Measurements from ENCODE around the gene BAAT.

BAAT gene

GRCh38 chr9:101354765-101355708 is 29.8 kb downstream of the BAAT start:
- Histone ChIP-seq H3K36me3 (no peaks in the 10 kb centered on the region), H3K4me3 (ENCODE audit: low read depth, low read length) (no peak overlapping the region), H3K27me3 (no peaks in the 10 kb centered on the region; the same call in 1 of the 2 replicates), H3K9me3 (no peaks in the 10 kb centered on the region), H3K4me1 (no peaks in the 10 kb centered on the region)
- no peak for DNase-seq
- no peak for TF ChIP-seq CTCF (IDR thresholded peaks at IDR 0.05; ENCODE audit: low read depth, low read length)

DNA sequence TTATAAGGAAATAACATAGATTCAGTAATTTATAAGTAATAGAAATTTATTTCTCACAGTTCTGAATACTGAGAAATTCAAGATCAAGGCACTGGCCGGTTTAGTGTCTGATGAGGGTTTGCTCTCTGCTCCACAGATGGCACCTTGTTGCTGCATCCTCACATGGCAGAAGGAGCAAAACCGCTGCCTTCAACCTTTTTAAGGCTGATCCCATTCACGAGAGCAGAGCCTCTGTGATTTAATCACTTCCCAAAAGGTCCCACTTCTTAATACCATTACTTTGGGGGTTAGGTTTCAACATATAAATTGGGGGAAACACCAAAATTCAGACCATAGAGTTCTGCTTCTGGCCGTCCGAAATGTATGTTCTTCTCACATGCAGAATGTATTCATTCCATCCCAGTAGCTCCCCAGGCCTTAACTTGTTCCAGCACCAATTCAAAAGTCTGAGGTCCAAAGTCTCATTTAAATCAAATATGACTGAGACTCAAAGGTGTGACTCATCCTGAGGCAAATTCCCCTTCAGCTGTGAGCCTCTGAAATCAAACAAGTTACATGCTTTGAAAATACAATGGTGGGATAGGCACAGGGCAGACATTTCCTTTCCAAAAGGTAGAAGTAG is 30.6 kb downstream of the BAAT start:
- Histone ChIP-seq H3K27me3 (no peaks in the 10 kb centered on the region; the same call in 1 of the 2 replicates), H3K4me1 (no peaks in the 10 kb centered on the region), H3K4me3 (ENCODE audit: low read depth, low read length) (no peak overlapping the region), H3K36me3 (no peaks in the 10 kb centered on the region), H3K9me3 (no peaks in the 10 kb centered on the region)
- TF ChIP-seq CTCF (IDR thresholded peaks at IDR 0.05; ENCODE audit: low read depth, low read length), result no peak
- no peak for DNase-seq

GRCh38 chr9:101353683-101354082 is 31.1 kb downstream of the BAAT start:
- Histone ChIP-seq H3K9me3 (no peaks in the 10 kb centered on the region), H3K4me1 (no peaks in the 10 kb centered on the region), H3K27me3 (no peaks in the 10 kb centered on the region; the same call in 1 of the 2 replicates), H3K36me3 (no peaks in the 10 kb centered on the region), H3K4me3 (ENCODE audit: low read depth, low read length) (no peak overlapping the region)
- no peak for TF ChIP-seq CTCF (IDR thresholded peaks at IDR 0.05; ENCODE audit: low read depth, low read length)
- no peak for DNase-seq

DNA sequence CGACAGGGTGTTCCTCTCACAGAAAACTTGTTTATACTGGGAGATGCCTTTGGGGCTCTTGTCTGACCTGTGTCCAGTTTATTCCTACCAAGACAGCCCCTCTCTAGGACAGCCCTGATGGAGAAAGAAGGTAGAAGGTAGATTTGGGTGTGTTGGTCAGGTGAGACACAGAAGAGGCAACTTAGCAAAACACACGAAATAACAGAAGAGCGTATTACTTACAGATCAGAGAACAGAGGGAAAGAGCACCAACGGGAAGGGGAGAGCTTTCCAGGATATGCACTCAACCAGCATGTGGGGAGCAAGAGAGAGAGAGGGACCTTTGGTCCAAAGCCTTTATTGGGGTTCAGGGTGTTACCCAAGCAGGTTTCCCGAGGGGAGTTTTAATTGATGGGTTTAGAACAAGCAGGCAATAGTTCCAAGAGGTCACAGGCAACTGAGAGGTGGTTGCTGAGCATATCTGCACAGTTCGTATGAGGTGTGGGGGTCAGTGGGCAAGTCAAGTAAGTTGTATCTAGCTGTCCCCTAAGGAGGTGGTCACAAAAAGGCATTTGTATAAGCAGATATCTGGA is 31.8 kb downstream of the BAAT start:
- no peak for TF ChIP-seq CTCF (IDR thresholded peaks at IDR 0.05; ENCODE audit: low read depth, low read length)
- H3K9me3 ChIP-seq, result no peaks in the 10 kb centered on the region

DNA sequence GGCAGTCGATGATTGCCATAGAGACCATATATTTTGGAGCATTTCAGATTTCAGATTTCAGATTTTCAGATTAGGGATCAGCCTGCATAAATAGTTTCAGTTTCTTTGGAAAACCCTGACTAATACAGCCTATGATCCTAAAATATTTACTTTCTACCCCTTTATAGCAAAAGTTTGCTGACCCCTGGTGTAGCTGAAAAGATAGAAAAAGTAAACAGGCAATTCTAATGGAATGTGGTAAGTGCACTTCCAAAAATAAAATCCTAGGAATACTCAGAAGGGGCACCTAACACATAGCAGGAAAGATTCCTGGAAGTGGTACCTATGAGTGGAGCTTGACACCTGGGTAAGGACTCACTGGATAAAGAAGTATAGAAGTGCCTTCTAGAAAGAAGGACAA is 34.5 kb downstream of the BAAT start:
- H3K4me1 ChIP-seq, result no peaks in the 10 kb centered on the region
- no peak for DNase-seq
- no peaks in the 10 kb centered on the region for H3K36me3 ChIP-seq
- no peak for TF ChIP-seq CTCF (IDR thresholded peaks at IDR 0.05; ENCODE audit: low read depth, low read length)
- no peaks in the 10 kb centered on the region for H3K9me3 ChIP-seq
- no peaks in the 10 kb centered on the region; the same call in 1 of the 2 replicates for H3K27me3 ChIP-seq
- no peak overlapping the region for H3K4me3 ChIP-seq (ENCODE audit: low read depth, low read length)

More for the DNA sequence above, 31.8 kb downstream of the BAAT start:
- H3K36me3 ChIP-seq, result no peaks in the 10 kb centered on the region
- no peaks in the 10 kb centered on the region; the same call in 1 of the 2 replicates for H3K27me3 ChIP-seq
- H3K4me3 ChIP-seq (ENCODE audit: low read depth, low read length), result no peak overlapping the region
- no peak for DNase-seq
- H3K4me1 ChIP-seq, result no peaks in the 10 kb centered on the region

Measured in BE2C (cell line).